ENCODE data around the gene CLCN1. TPM values are rescaled to one million over a fixed set of nuclear protein-coding genes. Genes with fewer than 3 reads are reported as not detected.
"Not testable (repeated sequence)": the region's sequence is repeated elsewhere in the genome, so short reads cannot be mapped to it uniquely, and the experiment has no call there.

CLCN1 gene
- total RNA-seq, 1 donor from 2014 or later: not detected

DNA sequence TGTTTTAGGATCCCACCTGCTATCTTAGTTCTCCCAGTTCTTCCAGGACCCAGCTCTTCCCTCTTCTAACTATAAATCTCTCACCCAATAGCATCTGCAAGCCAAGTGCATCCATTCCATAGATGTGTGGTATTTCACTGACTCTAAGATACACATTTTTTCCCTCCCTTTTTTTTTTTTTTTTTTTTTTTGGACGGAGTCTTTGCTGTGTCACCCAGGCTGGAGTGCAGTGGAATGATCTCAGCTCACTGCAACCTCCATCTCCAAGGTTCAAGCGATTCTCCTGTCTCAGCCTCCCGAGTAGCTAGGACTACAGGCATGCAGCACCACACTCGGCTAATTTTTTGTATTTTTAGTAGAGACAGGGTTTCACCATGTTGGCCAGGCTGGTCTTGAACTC is 26.0 kb upstream of the CLCN1 start:
- ATAC-seq; DNase-seq; intact Hi-C loops (cut with micrococcal nuclease): not testable (repeated sequence)

GRCh38 chr7:143290293-143290692 is 25.6 kb upstream of the CLCN1 start:
- DNase-seq: no peak
- intact Hi-C loops (cut with micrococcal nuclease): no loop called here
- ATAC-seq: no peak

- ATAC-seq (no peak), DNase-seq (no peak)
- intact Hi-C loops (cut with micrococcal nuclease): no loop called here
Observed at GRCh38 chr7:143292876-143293275, 23.0 kb upstream of the CLCN1 start.

DNA sequence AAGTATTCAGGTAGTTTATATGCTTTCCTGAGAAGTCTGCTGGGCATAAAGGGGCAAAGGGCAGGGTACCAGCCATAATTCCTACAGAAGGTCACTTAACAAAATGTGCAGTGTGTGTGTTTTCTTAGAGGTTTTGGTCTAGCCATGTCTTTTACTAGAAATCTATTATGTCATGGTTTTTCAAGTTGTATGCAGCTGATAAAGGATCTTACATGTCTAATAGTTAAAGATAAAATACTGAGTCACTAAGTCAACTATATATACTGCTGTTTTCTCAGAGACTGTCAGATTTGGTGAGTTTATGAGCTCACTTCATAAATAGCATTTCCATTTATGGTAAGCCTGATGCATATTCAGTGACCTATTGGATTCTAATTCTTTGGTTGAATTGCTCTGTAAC is 20.0 kb upstream of the CLCN1 start:
- intact Hi-C loops (cut with micrococcal nuclease): no loop called here
- DNase-seq: no peak
- no peak for ATAC-seq

GRCh38 chr7:143296686-143297085 is 19.2 kb upstream of the CLCN1 start:
- no peak for DNase-seq
- ATAC-seq: no peak
- intact Hi-C loops (cut with micrococcal nuclease): no loop called here

DNA sequence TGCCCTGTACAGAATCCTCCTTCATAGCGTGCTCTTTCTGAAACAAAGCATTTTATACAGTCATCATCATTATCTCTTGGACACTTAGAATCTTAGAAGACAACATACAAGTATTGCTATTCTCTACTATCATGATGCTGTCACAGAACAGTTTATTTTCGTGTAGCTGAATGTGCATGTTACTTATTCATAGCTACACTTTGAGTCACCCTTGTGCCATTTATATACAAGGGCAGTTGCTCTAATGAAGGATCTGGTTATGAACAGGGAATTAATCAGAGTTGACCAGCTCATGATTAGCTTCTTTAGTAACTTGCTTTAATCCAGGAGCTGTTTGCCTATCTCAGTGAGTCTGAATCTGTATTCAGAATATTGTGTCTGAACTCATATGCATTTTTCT is 16.6 kb upstream of the CLCN1 start:
- intact Hi-C loops (cut with micrococcal nuclease): no loop called here
- ATAC-seq: peak; percentile 84

DNA sequence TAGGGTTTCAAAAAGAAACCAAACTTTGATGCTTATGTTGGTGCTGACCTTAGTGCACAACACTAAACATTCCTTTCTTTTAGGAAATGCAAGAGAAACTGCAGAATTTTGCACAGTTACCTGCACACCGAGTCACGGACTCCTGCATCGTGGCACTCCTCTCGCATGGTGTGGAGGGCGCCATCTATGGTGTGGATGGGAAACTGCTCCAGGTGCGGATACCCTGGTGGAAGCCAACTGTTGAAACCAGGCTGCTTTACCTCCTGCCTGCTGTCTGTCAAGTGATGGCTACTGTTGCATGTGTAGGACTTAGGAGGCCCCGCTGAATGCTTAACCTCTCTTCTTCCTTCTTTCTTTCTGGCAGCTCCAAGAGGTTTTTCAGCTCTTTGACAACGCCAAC is 16.1 kb upstream of the CLCN1 start:
- intact Hi-C loops (cut with micrococcal nuclease): no loop called here
- ATAC-seq (peak; percentile 65), DNase-seq (peak; percentile 39)

More for the DNA sequence above, 16.6 kb upstream of the CLCN1 start:
- no peak for DNase-seq

DNA sequence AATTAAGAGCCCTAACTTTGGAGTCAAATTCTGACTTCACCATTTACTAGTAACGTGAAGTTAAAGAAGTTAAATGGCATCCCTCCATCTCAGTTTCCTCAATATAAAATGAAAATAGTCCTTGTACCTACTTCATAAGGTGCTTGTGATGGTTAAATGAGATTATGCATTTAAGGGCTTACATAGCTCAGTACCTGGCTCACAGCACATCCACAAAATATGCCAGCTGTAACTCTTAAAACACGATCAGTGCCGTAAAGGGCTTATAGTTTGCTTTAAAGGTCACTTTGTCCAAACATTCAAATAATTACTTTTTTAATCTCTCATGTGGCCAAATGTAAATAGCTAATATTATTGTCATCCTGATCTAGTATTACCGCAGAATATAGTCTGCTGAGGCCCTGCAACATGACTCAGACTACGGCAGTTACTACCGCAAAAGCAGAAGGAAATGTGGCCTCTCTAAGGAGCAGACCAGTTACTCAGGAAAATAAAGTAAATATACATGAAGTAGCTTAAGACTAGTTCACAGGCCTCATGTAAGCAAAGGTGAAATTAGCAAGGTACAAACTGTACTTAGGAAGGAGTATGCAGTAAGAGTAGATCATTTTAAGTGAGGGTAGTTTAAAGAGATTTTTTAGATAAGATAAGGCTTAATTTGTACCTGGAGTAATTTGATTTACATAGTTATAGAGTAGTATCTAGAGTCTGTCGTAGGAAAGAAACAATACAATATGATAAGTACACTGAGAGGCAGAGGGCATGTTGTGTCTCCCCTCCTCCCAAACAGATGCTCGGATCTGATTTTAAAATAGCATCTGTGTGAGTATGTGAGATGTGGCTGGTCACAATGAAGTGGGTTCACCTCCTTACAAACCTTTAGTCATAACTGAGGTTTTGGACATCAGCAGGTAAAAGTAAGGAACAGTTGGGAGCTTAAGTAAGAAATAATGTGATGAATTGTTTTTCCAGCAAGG is 14.7 kb upstream of the CLCN1 start:
- ATAC-seq: no peak
- no peak for DNase-seq
- intact Hi-C loops (cut with micrococcal nuclease): no loop called here

- DNase-seq (no peak), ATAC-seq (no peak)
- intact Hi-C loops (cut with micrococcal nuclease): no loop called here
Observed at GRCh38 chr7:143303733-143304132, 12.2 kb upstream of the CLCN1 start.

GRCh38 chr7:143304938-143305337 is 11.0 kb upstream of the CLCN1 start:
- intact Hi-C loops (cut with micrococcal nuclease): loop anchor here (5.0 kb wide), 1 partner anchor 63 kb away; no protein-coding TSS in a partner anchor
- DNase-seq: no peak
- ATAC-seq: no peak

- peak; percentile 91 for ATAC-seq
- DNase-seq: peak; percentile 88
- intact Hi-C loops (cut with micrococcal nuclease): loop anchor here (5.0 kb wide), 1 partner anchor 63 kb away; no protein-coding TSS in a partner anchor
Observed at GRCh38 chr7:143305423-143306070, 10.4 kb upstream of the CLCN1 start.

DNA sequence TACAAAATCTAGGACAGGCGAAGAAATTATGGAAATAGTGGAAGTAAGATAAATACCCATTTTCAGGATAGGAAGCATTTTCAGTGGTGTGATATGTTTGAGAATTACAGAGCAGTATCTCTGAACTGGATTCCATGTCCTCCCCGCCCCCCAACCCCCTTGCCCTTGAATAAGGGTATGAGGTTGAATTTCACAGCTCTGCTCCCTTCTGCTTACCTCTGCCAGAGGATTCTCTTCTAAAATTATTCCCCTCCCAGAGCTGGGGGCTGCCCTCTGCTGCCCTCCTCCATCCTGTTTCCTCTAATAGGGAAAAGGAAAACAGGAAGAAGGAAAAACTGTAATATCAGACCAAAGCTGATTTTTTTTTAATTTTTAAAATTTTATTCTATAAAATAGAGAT is 7.3 kb upstream of the CLCN1 start:
- peak; percentile 58 for ATAC-seq
- intact Hi-C loops (cut with micrococcal nuclease): loop anchor here (5.0 kb wide), 1 partner anchor 66 kb away; no protein-coding TSS in a partner anchor
- no peak for DNase-seq

- ATAC-seq: no peak
- intact Hi-C loops (cut with micrococcal nuclease): no loop called here
Observed at GRCh38 chr7:143314127-143314526, 1.8 kb upstream of the CLCN1 start.

GRCh38 chr7:143316492-143316891 is 581 bp downstream of the CLCN1 start:
- intact Hi-C loops (cut with micrococcal nuclease): no loop called here
- DNase-seq (no peak), ATAC-seq (no peak)

More at GRCh38 chr7:143314127-143314526, 1.8 kb upstream of the CLCN1 start:
- DNase-seq: no peak

DNA sequence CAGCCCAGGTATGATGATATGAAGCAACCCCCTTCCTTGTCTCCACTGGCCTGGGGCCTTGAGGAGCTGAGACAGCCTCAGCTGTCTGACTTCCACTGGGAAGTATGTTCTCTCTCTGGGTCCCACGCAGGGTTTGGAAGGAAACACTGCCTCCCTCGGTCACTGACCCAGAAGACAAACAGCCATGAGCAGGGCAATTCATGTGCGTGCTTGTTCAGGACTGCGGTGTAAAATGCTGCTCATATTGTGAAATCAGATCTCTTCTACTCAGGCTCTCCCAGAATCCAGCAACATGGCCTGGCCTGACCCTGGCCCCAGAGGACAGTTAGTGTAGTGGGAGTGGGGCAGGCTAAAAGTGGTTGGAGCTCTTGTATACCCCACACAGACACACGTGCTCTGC is 2.8 kb downstream of the CLCN1 start:
- intact Hi-C loops (cut with micrococcal nuclease): no loop called here
- ATAC-seq: peak; percentile 74
- peak; percentile 52 for DNase-seq

GRCh38 chr7:143320620-143321019 is 4.7 kb downstream of the CLCN1 start:
- intact Hi-C loops (cut with micrococcal nuclease): no loop called here
- no peak for ATAC-seq
- DNase-seq: no peak

- DNase-seq (no peak), ATAC-seq (no peak)
- intact Hi-C loops (cut with micrococcal nuclease): no loop called here
Observed at GRCh38 chr7:143321242-143321641, 5.3 kb downstream of the CLCN1 start.

DNA sequence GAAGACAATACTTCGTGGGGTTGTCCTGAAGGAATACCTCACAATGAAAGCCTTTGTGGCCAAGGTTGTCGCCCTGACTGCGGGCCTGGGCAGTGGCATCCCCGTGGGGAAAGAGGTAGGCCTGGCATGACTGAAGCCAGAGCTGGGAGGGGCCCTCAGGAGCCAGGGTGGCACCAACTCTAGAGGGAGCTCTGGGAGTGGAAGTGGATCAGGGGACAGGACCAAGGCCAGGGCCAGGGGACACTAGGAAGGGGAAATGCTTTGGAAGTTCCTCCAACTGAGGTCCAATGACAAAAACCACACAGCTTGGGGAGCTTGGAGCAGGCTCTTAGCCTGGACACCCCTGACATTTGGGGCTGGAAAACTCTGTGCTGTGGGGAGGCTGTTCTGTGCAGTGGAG is 5.8 kb downstream of the CLCN1 start:
- DNase-seq (peak; percentile 37), ATAC-seq (peak; percentile 23)
- intact Hi-C loops (cut with micrococcal nuclease): no loop called here

DNA sequence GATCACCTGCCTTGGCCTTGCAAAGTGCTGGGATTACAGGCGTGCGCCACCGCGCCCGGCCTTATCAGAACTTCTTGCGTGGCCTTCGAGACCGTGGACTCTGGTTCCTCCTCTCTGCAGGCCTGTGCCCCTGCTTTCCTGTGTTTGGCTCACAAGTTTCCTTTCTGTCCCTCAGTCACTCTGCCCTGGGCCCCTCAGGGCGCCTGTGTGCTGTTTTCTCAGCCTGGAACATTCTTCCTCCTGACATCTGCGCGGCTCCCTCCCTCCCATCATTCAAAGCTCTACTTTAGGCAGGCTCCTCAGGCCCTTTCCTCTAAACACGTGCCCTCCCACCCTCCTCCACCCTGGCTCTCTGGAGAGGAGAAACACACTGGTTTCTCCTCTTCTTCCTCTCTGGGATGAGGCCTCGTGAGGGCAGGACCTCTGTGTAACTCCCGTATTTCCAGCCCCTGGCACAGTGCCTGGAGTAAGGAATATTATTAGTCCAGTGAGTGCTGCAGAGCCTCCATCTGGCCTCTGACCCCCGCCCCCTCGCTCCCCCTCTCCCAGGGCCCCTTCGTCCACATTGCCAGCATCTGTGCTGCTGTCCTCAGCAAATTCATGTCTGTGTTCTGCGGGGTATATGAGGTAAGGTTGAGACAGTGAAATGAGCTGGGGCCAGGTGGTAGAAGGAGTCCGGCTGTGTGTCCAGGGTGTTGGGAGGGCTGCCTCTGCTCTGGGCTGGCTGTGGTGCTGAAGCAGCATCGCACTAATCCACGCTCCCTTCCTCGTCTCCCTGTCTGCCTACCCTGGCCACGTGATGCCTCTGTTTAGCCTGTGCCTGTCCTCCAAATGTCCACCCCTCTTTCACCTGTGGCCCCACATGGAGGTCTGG is 7.1 kb downstream of the CLCN1 start:
- intact Hi-C loops (cut with micrococcal nuclease): no loop called here
- ATAC-seq: peak; percentile 70

More for the DNA sequence above, 7.1 kb downstream of the CLCN1 start:
- peak; percentile 54 for DNase-seq

Data from left ventricle myocardium superior (tissue), 1 donor.